A673 (cell line): ENCODE data around the gene ALG14. TPM values are rescaled to one million over a fixed set of nuclear protein-coding genes. Genes with fewer than 3 reads are reported as not detected.

Experiments
- BruUV-seq: library from RNA; stranded (reverse); fragments of 400-500 nt; replicated peaks from 2 replicates; lab custom pipeline; 2021; lab: Mats Ljungman, UMichigan
- CTCF ChIA-PET: fragments of 300-600 bp; sonication (Branson Sonifier 250); formaldehyde crosslinking; loops from one replicate; lab custom pipeline; 2022; ENCODE audit warnings: antibody characterized with exemption; lab: Charles Lee
- POLR2A ChIA-PET: fragments of 300-600 bp; sonication (Branson Sonifier 250); formaldehyde crosslinking; loops from one replicate; lab custom pipeline; 2022; ENCODE audit warnings: antibody characterized with exemption; ENCODE audit not compliant: low non-redundant PET; lab: Charles Lee
- DNase-seq: peaks from one replicate; pipeline ENCODE4 v3.0.0-alpha.2; 2015; ENCODE audit warnings: low spot score
- H3K27ac ChIP-seq: fragments of 200-600 bp; sonication (generic); 2 replicates; pipeline ENCODE4 v1.5.1; 2016; ENCODE audit warnings: mixed run types, low read depth, mild to moderate bottlenecking, mixed read lengths, antibody characterized with exemption, low read length; ENCODE audit not compliant: poor library complexity, severe bottlenecking
- H3K27me3 ChIP-seq: fragments of 200-600 bp; sonication (generic); replicated peaks from 2 replicates; pipeline ENCODE4 v1.6.1; 2017; ENCODE audit warnings: mixed run types, low read depth, mild to moderate bottlenecking, mixed read lengths, antibody characterized with exemption, low read length; ENCODE audit not compliant: insufficient read depth, poor library complexity
- H3K36me3 ChIP-seq: fragments of 200-600 bp; sonication (generic); 2 replicates; pipeline ENCODE4 v1.6.1; 2016; ENCODE audit warnings: mixed run types, mild to moderate bottlenecking, mixed read lengths, antibody characterized with exemption, low read length; ENCODE audit not compliant: insufficient read depth, poor library complexity, severe bottlenecking
- H3K4me1 ChIP-seq: fragments of 200-600 bp; sonication (generic); 2 replicates; pipeline ENCODE4 v1.6.1; 2017; ENCODE audit warnings: mixed run types, mild to moderate bottlenecking, mixed read lengths, antibody characterized with exemption, low read length; ENCODE audit not compliant: insufficient read depth, poor library complexity, severe bottlenecking
- H3K4me3 ChIP-seq: fragments of 200-600 bp; sonication (generic); 2 replicates; pipeline ENCODE4 v1.5.1; 2016; ENCODE audit warnings: low read depth, mixed run types, mild to moderate bottlenecking, mixed read lengths, low read length; ENCODE audit not compliant: poor library complexity, severe bottlenecking
- H3K9me3 ChIP-seq: fragments of 200-600 bp; sonication (generic); 2 replicates; pipeline ENCODE4 v1.6.1; 2016; ENCODE audit warnings: mixed run types, low read depth, mild to moderate bottlenecking, mixed read lengths, antibody characterized with exemption, low read length; ENCODE audit not compliant: poor library complexity, severe bottlenecking
- CTCF ChIP-seq: fragments of 300-800, 200-600 bp; sonication (generic); conservative IDR thresholded peaks from 2 replicates; pipeline ENCODE4 v1.5.1; 2017; ENCODE audit warnings: low read depth, mild to moderate bottlenecking, antibody characterized with exemption, low read length, moderate library complexity, mixed read lengths
- EZH2 ChIP-seq: fragments of 200-600 bp; sonication (generic); IDR thresholded peaks from 2 replicates; pipeline ENCODE4 v1.6.1; 2017; ENCODE audit warnings: borderline replicate concordance, low read depth, mild to moderate bottlenecking, mixed read lengths, antibody characterized with exemption, low read length; ENCODE audit not compliant: poor library complexity, severe bottlenecking
- intact Hi-C: fragments of 100-400 bp; cut with micrococcal nuclease; formaldehyde crosslinking; loops from one replicate; pipeline ENCODE4 v1.10.0; 2022; ENCODE audit not compliant: unreplicated experiment
- total RNA-seq: library from RNA; stranded (reverse); gene quantifications from 2 replicates; pipeline ENCODE4 v1.2.3, GENCODE V29; 2021

Gene ALG14
- total RNA-seq, 1 experiment from 2014 or later: 11.3 TPM

- intact Hi-C loops: no loop called here
- Histone ChIP-seq H3K36me3 (no peaks in the 10 kb centered on the region), H3K27ac (no peak overlapping the region), H3K4me1 (peaks cover 24% of the 10 kb centered on the region), H3K9me3 (no peaks in the 10 kb centered on the region), H3K27me3 (no peaks in the 10 kb centered on the region), H3K4me3 (no peak overlapping the region)
- TF ChIP-seq EZH2 (no peak), CTCF (no peak)
- POLR2A ChIA-PET: no interaction called here
- no peak for DNase-seq
- no TSS peak for BruUV-seq
- CTCF ChIA-PET: no interaction called here
Measured at GRCh38 chr1:94978401-94978800, 94.3 kb downstream of the ALG14 start.

- TF ChIP-seq EZH2 (no peak), CTCF (no peak)
- no peak overlapping the region for H3K27ac ChIP-seq
- H3K4me3 ChIP-seq: no peak overlapping the region
- intact Hi-C loops: no loop called here
- ChIA-PET POLR2A (interaction anchor here (0.6 kb wide), 1 partner anchor 11 kb away, joined by 3 read pairs; no protein-coding TSS in a partner anchor), CTCF (no interaction called here)
- no peaks in the 10 kb centered on the region for H3K27me3 ChIP-seq
- no peak for DNase-seq
- no TSS peak for BruUV-seq
- peaks cover 15% of the 10 kb centered on the region for H3K4me1 ChIP-seq
- no peaks in the 10 kb centered on the region for H3K36me3 ChIP-seq
- H3K9me3 ChIP-seq: no peaks in the 10 kb centered on the region
Measured at GRCh38 chr1:94976971-94977548, 95.7 kb downstream of the ALG14 start.

- POLR2A ChIA-PET: no interaction called here
- Histone ChIP-seq H3K4me3 (no peak overlapping the region), H3K9me3 (no peaks in the 10 kb centered on the region), H3K4me1 (peaks cover 15% of the 10 kb centered on the region), H3K27ac (peak overlapping the region; percentile 24), H3K27me3 (no peaks in the 10 kb centered on the region), H3K36me3 (no peaks in the 10 kb centered on the region)
- intact Hi-C loops: no loop called here
- BruUV-seq: no TSS peak
- CTCF ChIA-PET: no interaction called here
- TF ChIP-seq CTCF: no peak
- TF ChIP-seq EZH2: no peak
- DNase-seq: no peak
Measured at GRCh38 chr1:94974824-94975223, 97.9 kb downstream of the ALG14 start.
